Hepatocyte (in vitro differentiated cells): ENCODE results near the gene CRISPLD2.

Source experiments
- CTCF ChIP-seq: fragments of 200-600 bp; sonication (generic); IDR thresholded peaks from 2 replicates; pipeline ENCODE4 v1.5.1; 2016; ENCODE audit warnings: antibody characterized with exemption, mild to moderate bottlenecking; ENCODE audit not compliant: poor library complexity
- EZH2 ChIP-seq: fragments of 200-600 bp; sonication (generic); IDR thresholded peaks from 2 replicates; pipeline ENCODE4 v1.6.1; 2016; ENCODE audit warnings: antibody characterized with exemption, mild to moderate bottlenecking, borderline replicate concordance
- EZH2phosphoT487 ChIP-seq: fragments of 200-600 bp; sonication (generic); IDR thresholded peaks from one replicate; pipeline ENCODE4 v1.6.1; 2018; ENCODE audit warnings: antibody characterized with exemption, mild to moderate bottlenecking, low read depth, moderate library complexity; ENCODE audit not compliant: unreplicated experiment, severe bottlenecking

DNA sequence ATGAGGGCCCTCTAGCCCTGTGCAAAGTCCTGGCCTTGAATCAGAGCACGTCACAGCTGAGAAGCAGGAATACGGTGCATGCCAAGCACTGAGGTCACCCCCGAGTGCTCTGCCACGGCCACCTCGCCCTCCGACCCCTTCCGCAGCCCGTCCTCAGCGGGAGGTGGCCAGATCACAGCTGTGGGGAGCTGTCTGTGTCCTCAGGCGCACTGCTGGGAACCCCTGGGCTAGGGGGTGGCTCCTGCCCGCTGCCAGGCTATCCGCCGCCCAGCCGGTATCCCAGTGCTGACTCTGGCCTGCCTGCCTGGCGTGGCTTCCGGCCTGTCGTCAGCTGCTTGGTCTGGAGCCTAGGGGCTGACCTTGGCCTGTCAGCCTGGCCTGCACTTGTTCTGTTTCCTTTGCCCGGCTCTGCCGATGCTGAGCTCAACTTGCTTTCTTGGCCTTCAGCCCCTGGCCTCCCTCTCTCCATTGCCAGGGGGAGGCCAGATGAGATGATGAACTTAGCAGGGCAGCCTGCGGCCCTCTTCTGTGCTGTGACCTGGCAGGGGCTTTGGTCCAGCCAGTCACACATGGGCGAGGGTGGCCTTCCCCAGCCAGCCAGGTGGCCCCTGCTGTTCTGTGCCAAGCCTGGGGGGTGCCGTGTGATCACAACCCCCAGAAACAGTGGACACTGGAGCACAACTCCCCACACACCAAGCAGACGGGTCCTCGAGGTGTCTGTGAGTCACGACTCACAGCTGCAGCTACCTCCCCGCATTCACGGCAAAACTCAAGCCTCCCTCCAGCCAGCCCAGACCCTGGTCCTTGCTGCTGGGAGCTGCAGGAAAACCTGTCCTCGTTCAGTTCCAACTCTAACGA lies 114.2 kb downstream of the CRISPLD2 start:
- TF ChIP-seq CTCF (no peak), EZH2 (no peak), EZH2phosphoT487 (no peak)
